GM19238 (cell line): ENCODE measurements around the gene SERF1B.
"Not testable (repeated sequence)": the region's sequence is repeated elsewhere in the genome, so short reads cannot be mapped to it uniquely, and the experiment has no call there.

Experiments used
- DNase-seq: peaks from one replicate; pipeline ENCODE4 v3.0.0; 2011; ENCODE audit warnings: low spot score; ENCODE audit not compliant: insufficient read length

Gene SERF1B

DNA sequence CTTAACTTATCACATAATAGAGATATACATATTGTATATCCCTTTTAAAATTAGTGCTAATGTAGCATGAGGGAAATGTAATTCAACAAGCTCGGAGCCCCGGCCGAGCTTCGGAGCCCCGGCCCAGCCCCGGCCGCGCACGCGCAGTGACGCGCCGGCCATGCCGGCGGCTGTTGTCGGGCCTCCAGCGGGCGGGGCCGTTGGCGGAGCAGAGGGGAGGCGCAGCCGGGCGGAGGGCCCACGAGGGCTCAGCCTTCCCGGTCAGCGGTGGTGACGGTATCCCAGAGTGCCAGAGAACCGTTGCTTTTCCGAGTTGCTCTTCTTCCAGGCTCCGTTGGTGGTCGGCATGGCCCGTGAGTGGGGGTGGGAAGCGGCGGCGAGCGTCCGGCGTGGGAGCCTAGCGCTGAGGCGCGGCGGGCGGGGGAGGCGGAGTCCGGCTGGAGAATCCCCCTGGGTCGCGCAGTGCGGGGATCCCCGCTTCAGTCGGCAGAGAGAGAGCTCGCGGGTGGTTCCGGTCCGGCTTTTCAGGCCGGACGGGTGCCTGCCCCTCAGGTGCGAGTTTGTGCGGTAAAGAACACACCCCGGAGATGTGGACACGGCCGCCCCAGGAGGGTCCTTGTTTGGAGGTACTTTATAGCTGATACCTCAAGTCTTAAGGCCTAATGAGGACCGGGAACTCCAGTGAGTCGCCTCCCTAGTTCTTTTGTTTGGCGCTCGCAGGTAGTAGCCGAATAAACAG lies at the start of gene SERF1B:
Gene SERF1B (plus strand): TSS at position 146 of the 739 bp plus-strand sequence. CDS start 201 bp downstream, at position 347.
- not testable (repeated sequence) for DNase-seq

DNA sequence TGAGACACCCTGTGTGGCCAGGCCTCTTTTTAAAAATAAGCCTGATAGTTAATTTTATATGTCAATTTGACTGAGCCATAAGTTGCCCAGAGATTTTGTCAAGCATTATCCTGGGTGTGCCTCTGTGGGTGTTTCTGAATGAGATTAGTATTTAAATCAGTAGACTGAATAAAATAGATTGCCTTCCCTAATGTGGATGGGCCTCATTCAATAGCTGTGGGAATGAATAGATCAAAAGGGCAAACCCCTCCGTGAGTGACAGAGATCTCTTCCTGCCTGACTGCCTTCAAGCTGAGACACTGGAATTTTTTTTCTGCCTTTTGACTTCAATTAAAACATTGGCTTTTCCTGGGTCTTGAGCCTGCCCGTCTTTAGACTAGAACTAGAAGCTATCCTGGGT lies 33.3 kb upstream of the SERF1B start:
- DNase-seq, result not testable (repeated sequence)

DNA sequence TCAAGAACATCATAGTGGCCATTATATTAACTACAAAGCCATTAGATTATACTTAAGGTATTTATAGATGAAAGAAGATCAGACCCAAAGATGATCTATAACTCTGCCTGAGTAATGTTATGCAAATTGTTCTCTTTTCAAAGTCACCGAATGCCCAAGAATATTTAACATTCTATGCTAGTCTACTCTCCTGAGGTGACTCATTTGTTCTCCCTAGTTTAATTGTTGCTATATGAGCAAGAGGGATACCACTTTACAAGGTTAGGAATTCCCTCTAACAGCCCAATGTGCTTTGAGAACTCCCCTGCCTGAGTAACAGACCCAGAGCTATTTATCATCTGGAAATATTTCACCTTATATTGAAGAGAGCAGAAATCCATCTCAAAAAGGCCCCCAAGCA lies 29.5 kb upstream of the SERF1B start:
- not testable (repeated sequence) for DNase-seq

DNA sequence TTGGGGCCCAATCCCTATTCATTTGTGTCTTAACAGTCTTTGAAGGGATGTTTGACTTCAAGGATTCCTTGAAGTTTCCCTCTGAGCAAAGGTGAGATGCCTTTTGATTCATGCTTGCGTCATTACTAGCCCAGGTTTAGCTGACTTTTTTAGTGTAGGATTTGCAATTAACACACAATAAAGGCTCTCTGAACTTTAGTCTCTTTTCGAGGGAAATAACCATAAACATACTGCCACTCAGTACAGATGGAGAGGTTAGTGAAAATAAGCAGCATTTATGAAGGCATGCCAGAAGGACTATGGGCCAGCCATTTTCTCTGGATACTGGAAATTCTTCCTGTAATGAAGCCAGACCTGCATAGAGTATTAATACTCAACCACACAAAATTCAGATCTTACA lies 4.4 kb upstream of the SERF1B start:
- DNase-seq, result not testable (repeated sequence)

DNA sequence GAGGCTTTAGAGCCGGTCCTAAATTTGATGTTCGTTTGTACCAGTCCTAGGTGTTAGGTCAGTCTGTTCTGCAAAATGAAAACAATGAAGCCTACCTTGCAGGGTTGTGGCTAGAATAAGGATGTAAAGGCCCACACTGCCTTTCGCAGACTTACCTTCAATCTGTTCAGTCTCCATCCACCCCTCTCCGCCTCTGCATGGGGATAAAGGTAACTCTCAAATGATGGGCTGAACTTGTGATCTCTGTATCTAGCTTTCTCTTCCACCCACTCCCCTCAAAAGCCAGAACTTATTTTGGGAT lies 744 bp downstream of the SERF1B start:
- DNase-seq, result not testable (repeated sequence)

DNA sequence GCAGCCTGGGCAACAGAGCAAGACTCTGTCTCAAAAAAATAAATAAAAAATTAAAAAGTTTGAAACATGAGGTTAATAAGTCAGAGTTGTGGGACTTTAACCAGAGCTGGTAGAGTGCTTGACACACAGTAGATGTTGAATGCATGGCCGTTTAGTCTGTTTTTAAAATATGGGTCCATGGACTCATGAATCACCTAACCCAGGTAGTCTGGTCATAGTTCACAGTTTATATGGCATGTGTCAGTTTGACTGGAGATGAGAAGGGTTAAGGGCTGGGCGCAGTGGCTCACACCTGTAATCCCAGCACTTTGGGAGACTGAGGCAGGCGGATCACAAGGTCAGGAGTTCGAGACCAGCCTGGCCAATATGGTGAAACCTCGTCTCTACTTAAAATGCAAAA lies 6.2 kb downstream of the SERF1B start:
- not testable (repeated sequence) for DNase-seq

DNA sequence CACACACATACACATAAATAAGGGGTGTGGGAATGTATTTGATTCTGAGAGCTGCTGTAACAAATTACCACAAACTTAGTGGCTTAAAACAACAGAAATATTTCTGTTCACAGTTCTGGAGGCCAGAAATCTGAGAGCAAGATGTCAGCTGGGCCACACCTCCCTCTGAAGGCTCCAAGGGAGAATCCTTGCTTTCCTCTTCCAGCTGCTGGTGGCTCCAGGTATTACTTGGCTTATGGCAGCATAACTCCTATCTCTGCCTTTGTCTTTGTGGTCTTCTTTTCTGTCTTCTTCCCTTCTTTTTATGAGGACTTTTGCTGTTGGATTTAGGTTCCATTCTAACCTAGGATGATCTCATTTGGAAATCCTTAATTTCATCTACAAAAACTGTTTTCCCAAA lies 16.4 kb downstream of the SERF1B start:
- not testable (repeated sequence) for DNase-seq

DNA sequence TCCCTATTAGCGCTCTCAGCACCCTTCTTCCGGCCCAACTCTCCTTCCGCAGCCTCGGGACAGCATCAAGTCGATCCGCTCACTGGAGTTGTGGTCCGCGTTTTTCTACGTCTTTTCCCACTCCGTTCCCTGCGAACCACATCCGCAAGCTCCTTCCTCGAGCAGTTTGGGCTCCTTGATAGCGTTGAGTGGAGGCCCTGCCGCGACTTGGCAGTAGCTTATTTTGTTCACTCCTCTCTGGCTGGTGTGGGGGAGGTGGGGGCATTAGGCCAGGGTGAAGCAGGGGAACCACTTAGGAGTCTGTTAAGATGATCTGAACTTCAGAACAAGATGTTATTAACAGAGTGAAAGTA lies 24.7 kb downstream of the SERF1B start:
- DNase-seq, result not testable (repeated sequence)

DNA sequence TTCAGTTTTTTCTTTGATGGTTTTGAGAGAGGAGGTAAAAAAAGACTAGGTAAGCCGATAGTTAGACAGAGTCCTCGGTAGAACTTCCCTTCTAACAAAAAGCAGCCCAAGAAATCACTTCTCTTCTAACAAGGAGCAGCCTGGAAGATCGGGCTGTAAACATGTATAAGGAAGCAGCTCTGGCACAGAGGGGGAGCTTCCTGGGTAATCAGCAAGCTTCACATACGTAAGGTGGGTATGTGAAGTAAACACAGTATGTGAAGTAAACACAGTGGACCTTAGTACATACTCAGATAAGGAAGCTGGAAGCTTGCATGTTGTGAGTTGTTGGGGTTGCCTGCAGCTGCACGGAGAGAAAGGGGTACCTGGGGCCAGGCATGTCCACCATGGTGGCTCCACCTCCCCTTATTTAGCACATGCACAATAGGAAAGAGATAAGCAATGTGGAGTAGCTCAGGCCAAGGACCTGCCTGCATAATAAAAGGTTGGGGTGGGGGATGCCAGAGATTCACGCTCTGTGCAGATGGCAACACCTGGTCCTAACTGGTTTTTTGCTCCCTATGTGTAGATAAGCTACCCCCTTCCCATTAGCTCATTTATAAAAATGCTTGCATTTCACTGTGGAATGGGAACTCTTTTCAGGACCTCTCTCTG lies 31.4 kb downstream of the SERF1B start:
- DNase-seq, result not testable (repeated sequence)

DNA sequence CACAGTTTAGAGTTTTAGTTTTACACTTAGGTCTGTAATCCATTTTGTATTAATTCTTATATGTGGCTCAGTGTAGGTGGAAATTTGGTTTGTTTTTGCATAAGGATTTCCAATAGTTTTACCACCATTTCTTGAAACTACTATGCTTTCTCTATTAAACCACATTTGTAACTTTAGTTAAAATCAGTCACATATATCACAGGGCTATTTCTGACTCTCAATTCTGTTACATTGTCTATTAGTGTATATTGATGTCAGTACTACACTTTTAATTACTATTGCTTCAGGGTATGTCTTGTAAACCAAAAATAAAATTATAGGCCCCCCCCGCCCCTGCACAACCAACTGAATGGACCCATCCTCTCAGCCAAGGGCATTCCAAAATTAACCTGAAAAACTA lies 32.1 kb downstream of the SERF1B start:
- not testable (repeated sequence) for DNase-seq

DNA sequence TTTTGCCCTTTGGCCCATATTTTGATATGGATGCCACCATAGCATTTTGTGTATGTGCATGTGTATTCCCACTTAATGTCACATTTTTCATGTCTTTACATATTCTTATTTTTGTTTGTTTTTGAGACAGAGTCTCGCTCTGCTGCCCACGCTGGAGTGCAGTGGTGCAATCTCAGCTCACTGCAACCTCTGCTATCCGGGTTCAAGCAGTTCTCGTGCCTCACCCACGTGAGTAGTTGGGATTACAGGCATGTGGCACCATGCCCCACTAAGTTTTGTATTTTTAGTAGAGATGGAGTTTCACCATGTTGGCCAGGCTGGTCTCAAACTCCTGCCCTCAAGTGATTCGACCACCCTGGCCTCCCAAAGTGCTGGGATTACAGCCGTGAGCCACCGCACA lies 52.6 kb downstream of the SERF1B start:
- not testable (repeated sequence) for DNase-seq

DNA sequence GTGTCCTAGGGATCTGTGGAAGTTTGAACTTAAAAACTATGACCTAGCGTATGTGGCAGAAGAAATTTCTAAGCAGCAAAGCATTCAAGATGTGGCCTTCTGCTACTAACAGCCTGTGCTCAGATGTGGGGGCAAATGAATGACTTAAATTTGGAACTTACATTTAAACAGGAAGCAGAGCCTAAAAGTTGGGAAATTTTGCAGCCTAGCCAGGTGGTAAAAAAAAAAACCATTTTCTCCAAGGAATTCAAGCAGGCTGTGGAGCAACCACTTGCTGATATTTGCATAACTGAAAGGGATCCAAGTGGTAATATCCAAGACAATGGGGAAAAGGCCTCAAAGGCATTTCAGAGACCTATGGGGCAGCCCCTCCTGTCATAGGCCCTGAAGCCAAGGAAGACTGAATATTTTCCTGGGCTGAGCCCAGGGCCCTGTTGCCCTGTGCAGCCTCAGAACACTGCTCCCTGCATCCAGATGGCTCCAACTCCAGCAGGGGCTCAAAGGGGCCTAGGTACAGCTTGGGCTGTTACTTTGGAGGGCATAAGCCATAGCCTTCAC lies 63.9 kb downstream of the SERF1B start:
- DNase-seq, result not testable (repeated sequence)

DNA sequence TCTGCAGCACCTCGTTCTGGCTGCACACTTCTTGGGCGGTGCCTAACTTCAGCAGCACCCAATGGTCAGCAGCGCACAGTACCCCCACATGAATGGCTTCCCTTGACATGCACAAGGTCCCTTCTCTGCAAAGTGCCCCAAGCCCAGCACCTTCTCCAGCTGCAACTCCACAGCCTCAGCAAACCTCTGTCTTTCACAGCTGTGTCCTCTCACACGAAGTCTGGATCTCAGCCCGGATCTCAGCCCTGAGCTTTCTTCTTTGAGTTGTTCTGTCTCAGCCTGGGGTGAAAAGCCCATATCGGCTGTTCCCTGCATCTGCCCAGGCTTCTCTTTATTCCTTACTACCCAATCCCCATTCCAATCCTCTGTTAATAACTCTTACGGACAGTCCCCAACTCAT lies 66.7 kb downstream of the SERF1B start:
- DNase-seq, result not testable (repeated sequence)
